DND-41 (cell line): ENCODE data around the gene TDG.

ENCODE experiments used
- ATAC-seq: fragments of 200-7000 bp; cut with Tn5 transposase; 3 replicates; pipeline ENCODE4 v1.9.1; 2021; ENCODE audit warnings: low read depth; ENCODE audit not compliant: insufficient read depth
- DNase-seq: peaks from one replicate; pipeline ENCODE4 v3.0.0-alpha.2; 2020
- H2AFZ ChIP-seq: 2 replicates; pipeline ENCODE4 v1.6.0; 2012; ENCODE audit warnings: low read depth, low read length
- H3K27ac ChIP-seq: 2 replicates; pipeline ENCODE4 v1.5.1; 2012; ENCODE audit warnings: low read length, inconsistent platforms
- H3K27me3 ChIP-seq: fragments of 200-600 bp; sonication (generic); 2 replicates; pipeline ENCODE4 v1.6.0; 2012; ENCODE audit warnings: low read length, mild to moderate bottlenecking, inconsistent platforms; ENCODE audit not compliant: insufficient read depth, poor library complexity
- H3K36me3 ChIP-seq: 2 replicates; pipeline ENCODE4 v1.5.1; 2012; ENCODE audit warnings: low read length, inconsistent platforms; ENCODE audit not compliant: insufficient read depth
- H3K4me1 ChIP-seq: 2 replicates; pipeline ENCODE4 v1.5.1; 2012; ENCODE audit warnings: mild to moderate bottlenecking, low read length; ENCODE audit not compliant: insufficient read depth
- H3K4me2 ChIP-seq: 2 replicates; pipeline ENCODE4 v1.6.0; 2012; ENCODE audit warnings: mild to moderate bottlenecking, moderate library complexity, low read length, inconsistent platforms; ENCODE audit not compliant: insufficient read depth
- H3K4me3 ChIP-seq, 2 experiments: fragments of 200-600 bp in 1 of 2; shearing (Covaris generic) in 1 of 2; 2 replicates each; pipeline ENCODE4 v1.5.1; 2012 to 2016; ENCODE audit warnings: inconsistent platforms in 2 of 2, low read length in 2 of 2, mild to moderate bottlenecking in 2 of 2, low read depth in 1 of 2, moderate library complexity in 1 of 2
- H3K79me2 ChIP-seq: 2 replicates; pipeline ENCODE4 v1.6.0; 2012; ENCODE audit warnings: low read length, inconsistent platforms; ENCODE audit not compliant: insufficient read depth
- H3K9ac ChIP-seq: 2 replicates; pipeline ENCODE4 v1.6.0; 2012; ENCODE audit warnings: low read depth, mild to moderate bottlenecking, inconsistent platforms, low read length, moderate library complexity
- H3K9me3 ChIP-seq: 2 replicates; pipeline ENCODE4 v1.5.1; 2012; ENCODE audit warnings: low read length, moderate library complexity, mild to moderate bottlenecking, inconsistent platforms; ENCODE audit not compliant: insufficient read depth, severe bottlenecking
- H4K20me1 ChIP-seq: 2 replicates; pipeline ENCODE4 v1.6.0; 2012; ENCODE audit warnings: low read length; ENCODE audit not compliant: insufficient read depth
- CTCF ChIP-seq: IDR thresholded peaks from 2 replicates; pipeline ENCODE4 v1.5.1; 2012; ENCODE audit warnings: borderline replicate concordance, low read length, moderate library complexity, mild to moderate bottlenecking; ENCODE audit not compliant: poor library complexity, severe bottlenecking; ENCODE audit errors: extremely low read depth
- EZH2 ChIP-seq: IDR thresholded peaks from 3 replicates; pipeline ENCODE4 v1.6.1; 2012; ENCODE audit warnings: borderline replicate concordance, low read depth, mild to moderate bottlenecking, moderate library complexity, low read length, inconsistent platforms; ENCODE audit not compliant: severe bottlenecking

TDG gene

GRCh38 chr12:104023710-104024109, 58.0 kb downstream of the TDG start:
- no peak overlapping the region for H3K4me2 ChIP-seq
- H3K36me3 ChIP-seq: no peaks in the 10 kb centered on the region
- H3K4me1 ChIP-seq: no peaks in the 10 kb centered on the region
- H3K27ac ChIP-seq: no peak overlapping the region
- no peak for DNase-seq
- no peaks in the 10 kb centered on the region for H3K79me2 ChIP-seq
- no peaks in the 10 kb centered on the region for H4K20me1 ChIP-seq
- H3K27me3 ChIP-seq: peaks cover 13% of the 10 kb centered on the region
- H3K4me3 ChIP-seq: no peak overlapping the region
- H3K9me3 ChIP-seq: no peaks in the 10 kb centered on the region
- TF ChIP-seq CTCF: no peak
- TF ChIP-seq EZH2: no peak
- no peak overlapping the region for H3K9ac ChIP-seq
- no peak overlapping the region for H2AFZ ChIP-seq
- no peak for ATAC-seq

- Histone ChIP-seq H3K4me1 (no peaks in the 10 kb centered on the region), H3K36me3 (no peaks in the 10 kb centered on the region), H3K9ac (no peak overlapping the region), H3K4me3 (no peak overlapping the region), H3K79me2 (no peaks in the 10 kb centered on the region), H3K27ac (no peak overlapping the region), H3K4me2 (no peak overlapping the region), H2AFZ (no peak overlapping the region), H3K9me3 (no peaks in the 10 kb centered on the region), H3K27me3 (peaks cover 15% of the 10 kb centered on the region), H4K20me1 (no peaks in the 10 kb centered on the region)
- DNase-seq (no peak), ATAC-seq (no peak)
- TF ChIP-seq CTCF (no peak), EZH2 (no peak)
Measured at GRCh38 chr12:104024348-104024747, 58.7 kb downstream of the TDG start.

GRCh38 chr12:104025771-104026170, 60.1 kb downstream of the TDG start:
- Histone ChIP-seq H3K36me3 (no peaks in the 10 kb centered on the region), H3K79me2 (no peaks in the 10 kb centered on the region), H3K9me3 (no peaks in the 10 kb centered on the region), H3K9ac (no peak overlapping the region), H2AFZ (no peak overlapping the region), H4K20me1 (no peaks in the 10 kb centered on the region), H3K27ac (no peak overlapping the region), H3K4me1 (no peaks in the 10 kb centered on the region), H3K27me3 (peaks cover 15% of the 10 kb centered on the region), H3K4me2 (no peak overlapping the region), H3K4me3 (no peak overlapping the region)
- DNase-seq (no peak), ATAC-seq (no peak)
- TF ChIP-seq EZH2 (no peak), CTCF (no peak)
